Measurements from ENCODE around the gene POC1B.

DNA sequence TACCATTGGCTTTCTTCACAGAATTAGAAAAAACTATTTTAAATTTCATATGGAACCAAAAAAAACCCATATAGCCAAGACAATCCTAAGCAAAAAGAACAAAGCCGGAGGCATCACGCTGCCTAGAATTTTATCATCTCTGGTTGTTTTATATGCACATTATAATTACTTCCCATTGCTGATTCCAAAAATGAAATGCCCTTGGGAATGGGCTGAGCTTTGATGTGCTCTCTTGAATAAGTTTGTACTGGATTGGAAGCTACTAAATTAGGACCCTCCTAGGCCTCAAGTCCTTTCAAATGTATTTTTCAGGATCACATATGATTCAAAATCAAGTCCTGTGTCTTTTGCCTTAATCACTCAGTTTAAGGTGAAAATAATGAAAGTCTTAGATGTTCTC, 114.6 kb downstream of the POC1B start:
- no peak for TF ChIP-seq POLR2A (IDR thresholded peaks at IDR 0.05)
- TF ChIP-seq, protein P1, sequence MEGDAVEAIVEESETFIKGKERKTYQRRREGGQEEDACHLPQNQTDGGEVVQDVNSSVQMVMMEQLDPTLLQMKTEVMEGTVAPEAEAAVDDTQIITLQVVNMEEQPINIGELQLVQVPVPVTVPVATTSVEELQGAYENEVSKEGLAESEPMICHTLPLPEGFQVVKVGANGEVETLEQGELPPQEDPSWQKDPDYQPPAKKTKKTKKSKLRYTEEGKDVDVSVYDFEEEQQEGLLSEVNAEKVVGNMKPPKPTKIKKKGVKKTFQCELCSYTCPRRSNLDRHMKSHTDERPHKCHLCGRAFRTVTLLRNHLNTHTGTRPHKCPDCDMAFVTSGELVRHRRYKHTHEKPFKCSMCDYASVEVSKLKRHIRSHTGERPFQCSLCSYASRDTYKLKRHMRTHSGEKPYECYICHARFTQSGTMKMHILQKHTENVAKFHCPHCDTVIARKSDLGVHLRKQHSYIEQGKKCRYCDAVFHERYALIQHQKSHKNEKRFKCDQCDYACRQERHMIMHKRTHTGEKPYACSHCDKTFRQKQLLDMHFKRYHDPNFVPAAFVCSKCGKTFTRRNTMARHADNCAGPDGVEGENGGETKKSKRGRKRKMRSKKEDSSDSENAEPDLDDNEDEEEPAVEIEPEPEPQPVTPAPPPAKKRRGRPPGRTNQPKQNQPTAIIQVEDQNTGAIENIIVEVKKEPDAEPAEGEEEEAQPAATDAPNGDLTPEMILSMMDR (IDR thresholded peaks at IDR 0.05 in 4 of 5, conservative IDR thresholded peaks at IDR 0.05 in 1 of 5): no peak
